ENCODE measurements around the gene CNEP1R1.
"Not testable (repeated sequence)": the region's sequence is repeated elsewhere in the genome, so short reads cannot be mapped to it uniquely, and the experiment has no call there.

The CNEP1R1 gene

GRCh38 chr16:50024684-50025536 lies at the start of gene CNEP1R1:
Gene CNEP1R1, plus strand, starts transcription at chr16:50025225. Its CDS starts 91 bp downstream, at chr16:50025316.
- DNase-seq (ENCODE audit: low spot score), result peak; percentile 92

- no peak for DNase-seq (ENCODE audit: low spot score)
Observed at GRCh38 chr16:49977427-49977826, 47.6 kb upstream of the CNEP1R1 start.

GRCh38 chr16:49978569-49979326 lies 46.3 kb upstream of the CNEP1R1 start:
- no peak for DNase-seq (ENCODE audit: low spot score)

- DNase-seq (ENCODE audit: low spot score), result no peak
Observed at GRCh38 chr16:49980166-49980565, 44.9 kb upstream of the CNEP1R1 start.

GRCh38 chr16:49986351-49987124 lies 38.5 kb upstream of the CNEP1R1 start:
- no peak for DNase-seq (ENCODE audit: low spot score)

- DNase-seq (ENCODE audit: low spot score), result no peak
Observed at GRCh38 chr16:49987381-49987780, 37.6 kb upstream of the CNEP1R1 start.

DNA sequence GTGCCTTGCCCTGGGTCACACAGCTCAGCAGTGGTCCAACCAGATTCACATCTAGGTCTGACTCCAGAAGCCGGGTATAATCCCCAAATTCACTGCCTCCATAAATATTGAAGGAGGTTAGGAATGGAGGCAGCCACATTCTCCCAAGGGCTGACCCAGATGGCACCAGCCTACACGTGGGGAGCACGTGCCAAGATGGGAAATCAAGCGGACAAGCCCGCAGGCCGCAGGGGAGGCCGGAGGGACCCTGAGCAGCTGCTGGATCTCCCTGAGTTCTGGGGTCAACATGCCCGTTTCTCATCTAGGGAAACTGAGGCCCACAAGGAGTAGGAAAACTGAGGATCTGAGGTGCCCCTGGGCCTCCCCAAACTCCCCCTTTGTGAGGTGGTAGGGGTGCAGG lies 32.2 kb upstream of the CNEP1R1 start:
- DNase-seq (ENCODE audit: low spot score), result no peak

DNA sequence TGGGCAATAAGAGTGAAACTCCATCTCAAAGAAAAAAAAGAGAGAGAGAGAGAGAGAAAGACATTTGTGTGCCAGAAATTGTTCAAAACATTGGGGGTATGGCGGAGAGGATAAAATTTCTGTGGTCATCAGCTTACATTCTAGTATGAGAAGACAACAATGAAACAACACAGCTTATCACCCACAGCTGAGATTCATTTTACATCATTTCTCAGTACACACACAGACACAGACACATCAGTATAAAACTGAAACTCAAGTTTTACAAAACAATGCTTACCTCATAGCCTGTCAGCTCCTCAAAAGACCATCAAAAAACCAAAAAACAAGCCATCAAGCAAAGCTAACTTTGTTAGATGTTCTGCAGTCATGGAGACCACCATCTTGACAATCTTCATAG lies 31.4 kb upstream of the CNEP1R1 start:
- DNase-seq (ENCODE audit: low spot score), result no peak

GRCh38 chr16:49994006-49994405 lies 31.0 kb upstream of the CNEP1R1 start:
- no peak for DNase-seq (ENCODE audit: low spot score)

DNA sequence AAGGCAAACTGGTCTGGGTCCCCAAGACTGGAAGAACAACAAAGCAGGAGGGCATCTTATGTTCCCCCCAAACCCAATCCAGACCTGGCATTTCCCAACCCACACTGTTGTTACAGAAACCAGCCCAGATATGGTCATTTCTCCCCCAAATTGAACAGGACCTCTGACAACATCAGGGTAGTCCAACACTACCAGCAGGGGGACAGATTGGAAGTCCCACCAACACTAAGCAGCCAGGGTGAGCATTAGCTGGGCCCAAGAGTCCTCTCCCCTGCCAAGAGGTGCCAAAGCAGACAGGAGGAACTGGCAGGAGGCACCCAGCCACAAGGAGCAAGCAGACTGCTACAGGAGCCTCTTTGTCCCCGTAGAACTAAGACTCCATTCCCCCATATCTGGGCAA lies 29.3 kb upstream of the CNEP1R1 start:
- no peak for DNase-seq (ENCODE audit: low spot score)

DNA sequence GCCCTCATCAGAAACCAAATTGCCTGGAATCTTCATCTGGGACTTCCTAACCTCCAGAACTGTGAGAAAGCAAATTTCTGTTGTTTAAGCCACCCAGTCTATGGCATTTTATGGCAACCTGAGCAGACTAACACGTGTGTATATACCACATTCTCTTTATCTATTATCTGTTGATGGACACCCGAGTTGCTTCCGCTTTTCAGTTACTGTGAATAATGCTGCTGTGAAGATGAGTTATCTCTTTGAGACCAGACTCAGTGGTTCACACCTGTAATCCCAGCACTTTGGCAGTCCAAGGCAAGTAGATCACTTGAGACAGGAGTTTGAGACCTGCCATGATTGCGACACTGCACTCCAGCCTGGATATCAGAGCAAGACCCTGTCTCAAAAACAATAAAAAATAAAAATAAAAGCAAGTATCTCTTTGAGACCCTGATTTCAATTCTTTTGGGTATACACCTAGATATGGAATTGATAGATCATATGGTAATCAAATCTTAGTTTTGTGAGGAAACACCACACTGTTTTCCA lies 27.2 kb upstream of the CNEP1R1 start:
- DNase-seq (ENCODE audit: low spot score), result no peak

DNA sequence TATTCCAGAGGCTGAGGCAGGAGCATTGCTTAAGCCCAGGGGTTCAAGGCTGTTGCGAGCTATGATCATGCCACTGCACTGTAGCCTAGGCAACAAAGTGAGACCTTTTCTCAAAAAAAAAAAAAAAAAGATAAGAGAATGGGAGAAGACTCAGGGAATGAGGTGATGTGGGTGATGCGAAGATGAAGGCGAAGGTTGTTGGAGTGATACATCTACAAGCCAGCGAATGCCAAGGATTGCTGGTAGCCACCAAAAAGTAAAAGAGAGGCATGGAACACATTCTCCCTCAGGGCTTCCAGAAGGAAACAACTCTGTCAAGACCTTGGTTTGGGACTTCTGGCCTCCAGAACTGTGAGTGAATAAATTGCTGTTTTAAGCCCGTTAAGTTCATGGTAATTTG lies 26.0 kb upstream of the CNEP1R1 start:
- no peak for DNase-seq (ENCODE audit: low spot score)

GRCh38 chr16:50001144-50001543 lies 23.9 kb upstream of the CNEP1R1 start:
- no peak for DNase-seq (ENCODE audit: low spot score)

DNA sequence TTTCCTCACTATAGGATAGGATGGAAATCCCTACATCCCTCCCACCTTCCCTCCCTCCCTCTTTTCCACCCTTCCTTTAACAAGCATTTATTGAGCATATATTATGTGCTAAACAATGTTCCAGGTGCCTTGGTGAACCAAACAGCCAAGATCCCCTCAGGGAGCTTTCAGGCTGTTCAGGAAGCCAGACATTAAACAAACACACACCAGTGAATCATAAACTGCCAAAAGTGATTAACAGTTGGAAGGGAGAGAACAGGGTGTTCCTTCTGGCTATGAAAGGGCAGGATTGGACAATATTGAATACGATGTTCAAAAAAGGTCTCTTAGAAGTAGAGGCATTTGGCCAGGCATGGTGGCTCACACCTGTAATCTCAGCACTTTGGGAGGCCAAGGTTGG lies 22.8 kb upstream of the CNEP1R1 start:
- no peak for DNase-seq (ENCODE audit: low spot score)

- no peak for DNase-seq (ENCODE audit: low spot score)
Observed at GRCh38 chr16:50004239-50004638, 20.8 kb upstream of the CNEP1R1 start.

DNA sequence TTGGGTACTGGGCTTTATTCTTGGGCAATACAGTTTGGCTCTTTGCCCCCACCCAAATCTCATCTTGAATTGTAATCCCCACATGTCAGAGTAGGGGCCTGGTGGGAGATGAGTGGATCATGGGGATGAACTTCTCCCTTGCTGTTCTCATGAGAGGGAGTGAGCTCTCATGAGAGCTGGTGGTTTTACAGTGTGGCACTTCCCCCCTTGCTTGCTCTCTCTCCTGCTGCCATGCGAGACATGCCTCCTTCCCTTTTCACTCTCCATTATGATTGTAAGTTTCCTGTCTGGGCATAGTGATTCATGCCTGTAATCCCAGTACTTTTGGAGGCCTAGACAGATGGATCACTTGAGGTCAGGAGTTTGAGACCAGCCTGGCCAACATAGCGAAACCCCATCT lies 18.1 kb upstream of the CNEP1R1 start:
- DNase-seq (ENCODE audit: low spot score), result no peak

- no peak for DNase-seq (ENCODE audit: low spot score)
Observed at GRCh38 chr16:50007744-50008143, 17.3 kb upstream of the CNEP1R1 start.

- no peak for DNase-seq (ENCODE audit: low spot score)
Observed at GRCh38 chr16:50010212-50010611, 14.8 kb upstream of the CNEP1R1 start.

- DNase-seq (ENCODE audit: low spot score), result no peak
Observed at GRCh38 chr16:50011707-50012106, 13.3 kb upstream of the CNEP1R1 start.

GRCh38 chr16:50012182-50012581 lies 12.8 kb upstream of the CNEP1R1 start:
- DNase-seq (ENCODE audit: low spot score), result no peak

GRCh38 chr16:50014211-50014610 lies 10.8 kb upstream of the CNEP1R1 start:
- DNase-seq (ENCODE audit: low spot score), result not testable (repeated sequence)

- DNase-seq (ENCODE audit: low spot score), result no peak
Observed at GRCh38 chr16:50015631-50016030, 9.4 kb upstream of the CNEP1R1 start.

All from COLO829 (cell line).